IMR-90 (cell line): Measurements from ENCODE around the gene TRAPPC3L. TPM values are rescaled to one million over a fixed set of nuclear protein-coding genes. Genes with fewer than 3 reads are reported as not detected.

ENCODE experiments used
- ATAC-seq: fragments of 200-7000 bp; cut with Tn5 transposase; 2 replicates; pipeline ENCODE4 v1.9.1; 2020; ENCODE audit warnings: low read depth, mild to moderate bottlenecking, moderate library complexity
- BruUV-seq: library from RNA; stranded (reverse); fragments of 400-500 nt; replicated peaks from 2 replicates; lab custom pipeline; 2021; lab: Mats Ljungman, UMichigan
- CTCF ChIA-PET: fragments of 300-600 bp; formaldehyde crosslinking; extraction: SDS; loops from one replicate; lab custom pipeline; 2021; ENCODE audit warnings: antibody characterized with exemption; lab: Yijun Ruan, JAX
- POLR2A ChIA-PET: fragments of 300-600 bp; sonication (Branson Sonifier 250); formaldehyde crosslinking; loops from one replicate; lab custom pipeline; 2022; ENCODE audit warnings: antibody characterized with exemption; ENCODE audit not compliant: unreplicated experiment; lab: Charles Lee
- DNase-seq: peaks from one replicate; pipeline ENCODE4 v3.0.0; 2013
- H2AFZ ChIP-seq: replicated peaks from 2 replicates; pipeline ENCODE3; 2013; ENCODE audit warnings: low read length, mild to moderate bottlenecking; ENCODE audit not compliant: poor library complexity
- H2AK5ac ChIP-seq: 2 replicates; pipeline ENCODE4 v1.6.1; 2013; ENCODE audit warnings: low read depth, low read length, inconsistent platforms
- H2AK9ac ChIP-seq: replicated peaks from 2 replicates; pipeline ENCODE3; 2013; ENCODE audit warnings: mild to moderate bottlenecking, low read depth, low read length, moderate library complexity; ENCODE audit not compliant: poor library complexity
- H2BK120ac ChIP-seq: 2 replicates; pipeline ENCODE4 v1.6.1; 2013; ENCODE audit warnings: low read depth, low read length, inconsistent platforms
- H2BK15ac ChIP-seq: 3 replicates; pipeline ENCODE4 v1.6.1; 2013; ENCODE audit warnings: low read depth, low read length, inconsistent platforms
- H2BK20ac ChIP-seq: 2 replicates; pipeline ENCODE4 v1.6.1; 2013; ENCODE audit warnings: low read depth, mild to moderate bottlenecking, inconsistent platforms, low read length, moderate library complexity
- H2BK5ac ChIP-seq: 2 replicates; pipeline ENCODE4 v1.6.1; 2013; ENCODE audit warnings: mild to moderate bottlenecking, low read depth, low read length, inconsistent platforms; ENCODE audit not compliant: poor library complexity, severe bottlenecking
- H3K14ac ChIP-seq: replicated peaks from 2 replicates; pipeline ENCODE4 v1.6.1; 2013; ENCODE audit warnings: low read depth, low read length, inconsistent platforms
- H3K18ac ChIP-seq: 2 replicates; pipeline ENCODE4 v1.6.1; 2013; ENCODE audit warnings: low read depth, low read length, control low read depth
- H3K23ac ChIP-seq: 2 replicates; pipeline ENCODE4 v1.6.1; 2013; ENCODE audit warnings: low read depth, low read length, inconsistent platforms
- H3K27ac ChIP-seq: 2 replicates; pipeline ENCODE4 v1.5.1; 2013; ENCODE audit warnings: mild to moderate bottlenecking, control low read depth, low read length; ENCODE audit not compliant: insufficient read depth
- H3K27me3 ChIP-seq: 2 replicates; pipeline ENCODE4 v1.6.1; 2013; ENCODE audit warnings: low read length; ENCODE audit not compliant: control insufficient read depth, insufficient read depth
- H3K36me3 ChIP-seq: 2 replicates; pipeline ENCODE4 v1.6.1; 2013; ENCODE audit warnings: low read length, mixed read lengths; ENCODE audit not compliant: control insufficient read depth, insufficient read depth
- H3K4ac ChIP-seq: 2 replicates; pipeline ENCODE4 v1.6.1; 2013; ENCODE audit warnings: low read depth, low read length, inconsistent platforms
- H3K4me1 ChIP-seq: 2 replicates; pipeline ENCODE4 v1.6.1; 2013; ENCODE audit warnings: low read length, mixed read lengths; ENCODE audit not compliant: control insufficient read depth, insufficient read depth
- H3K4me2 ChIP-seq: 2 replicates; pipeline ENCODE4 v1.6.1; 2013; ENCODE audit warnings: low read depth, mild to moderate bottlenecking, control low read depth, low read length, moderate library complexity
- H3K4me3 ChIP-seq: 2 replicates; pipeline ENCODE4 v1.5.1; 2013; ENCODE audit warnings: low read depth, mild to moderate bottlenecking, control low read depth, low read length, moderate library complexity; ENCODE audit not compliant: insufficient read depth
- H3K56ac ChIP-seq: 2 replicates; pipeline ENCODE4 v1.6.1; 2013; ENCODE audit warnings: low read length, inconsistent platforms; ENCODE audit not compliant: insufficient read depth; ENCODE audit errors: extremely low read depth
- H3K79me1 ChIP-seq, 2 experiments: 2 replicates each; pipeline ENCODE4 v1.6.1; 2013; ENCODE audit warnings: low read length in 2 of 2, inconsistent platforms in 1 of 2, low read depth in 1 of 2
- H3K9ac ChIP-seq: 2 replicates; pipeline ENCODE4 v1.6.1; 2013; ENCODE audit warnings: low read depth, low read length, control low read depth
- H3K9me1 ChIP-seq: 2 replicates; pipeline ENCODE4 v1.6.1; 2013; ENCODE audit warnings: low read length, inconsistent platforms; ENCODE audit not compliant: insufficient read depth
- H3K9me3 ChIP-seq: 2 replicates; pipeline ENCODE4 v1.6.1; 2013; ENCODE audit warnings: low read length; ENCODE audit not compliant: control insufficient read depth, insufficient read depth
- H4K20me1 ChIP-seq: 2 replicates; pipeline ENCODE4 v1.6.1; 2013; ENCODE audit warnings: low read length, inconsistent platforms; ENCODE audit not compliant: insufficient read depth
- H4K5ac ChIP-seq: 2 replicates; pipeline ENCODE4 v1.6.1; 2013; ENCODE audit warnings: mild to moderate bottlenecking, low read depth, low read length, control low read depth
- H4K8ac ChIP-seq, 2 experiments: 2 replicates each; pipeline ENCODE4 v1.6.1; 2013; ENCODE audit warnings: low read depth in 2 of 2, low read length in 2 of 2, control low read depth in 1 of 2, inconsistent platforms in 1 of 2
- H4K91ac ChIP-seq: 2 replicates; pipeline ENCODE4 v1.6.1; 2013; ENCODE audit warnings: low read depth, low read length, inconsistent platforms; ENCODE audit not compliant: insufficient read depth
- BHLHE40 ChIP-seq: fragments of 150-350 bp; IDR thresholded peaks from 2 replicates; pipeline ENCODE4 v1.6.1; 2016; ENCODE audit warnings: mild to moderate bottlenecking, low read depth, low read length
- CEBPB ChIP-seq: IDR thresholded peaks from 2 replicates; pipeline ENCODE4 v1.6.1; 2012; ENCODE audit warnings: low read depth, low read length, improper control_type of control experiment
- CHD1 ChIP-seq: IDR thresholded peaks from 2 replicates; pipeline ENCODE4 v1.6.1; 2012; ENCODE audit warnings: low read depth, low read length, improper control_type of control experiment
- FOS ChIP-seq: fragments of 150-350 bp; IDR thresholded peaks from 2 replicates; pipeline ENCODE4 v1.6.1; 2016; ENCODE audit warnings: low read depth, low read length
- MAFK ChIP-seq: IDR thresholded peaks from 2 replicates; pipeline ENCODE4 v1.6.1; 2012; ENCODE audit warnings: low read depth, low read length, improper control_type of control experiment
- MAZ ChIP-seq: IDR thresholded peaks from 2 replicates; pipeline ENCODE4 v1.6.1; 2012; ENCODE audit warnings: low read depth, mild to moderate bottlenecking, low read length, improper control_type of control experiment, moderate library complexity, borderline replicate concordance
- MXI1 ChIP-seq: IDR thresholded peaks from 2 replicates; pipeline ENCODE4 v1.6.1; 2012; ENCODE audit warnings: low read depth, mild to moderate bottlenecking, low read length, moderate library complexity, borderline replicate concordance
- NFE2L2 ChIP-seq: fragments of 150-350 bp; IDR thresholded peaks from 2 replicates; pipeline ENCODE4 v1.6.1; 2016; ENCODE audit warnings: low read depth, mild to moderate bottlenecking, low read length
- POLR2A ChIP-seq: IDR thresholded peaks from 2 replicates; pipeline ENCODE4 v1.6.1; 2012; ENCODE audit warnings: mild to moderate bottlenecking, low read depth, low read length
- RAD21 ChIP-seq: IDR thresholded peaks from 2 replicates; pipeline ENCODE4 v1.6.1; 2012; ENCODE audit warnings: low read length, improper control_type of control experiment
- RFX5 ChIP-seq: IDR thresholded peaks from 2 replicates; pipeline ENCODE4 v1.8.0; 2012; ENCODE audit warnings: low read depth, mild to moderate bottlenecking, low read length, moderate library complexity
- SMC3 ChIP-seq: fragments of 150-350 bp; IDR thresholded peaks from 2 replicates; pipeline ENCODE4 v1.6.1; 2016; ENCODE audit warnings: low read depth, mild to moderate bottlenecking, antibody characterized with exemption, low read length, moderate library complexity
- WGBS, 2 experiments: methylation state at CpG; one replicate each; pipeline versions ENCODE4 v1.1.5 to v1.1.7; 2013; ENCODE audit warnings: missing lambda C conversion rate in 2 of 2; ENCODE audit not compliant: insufficient read length in 1 of 2; ENCODE audit errors: extremely low coverage in 2 of 2; 5-methylcytosine and 5-hydroxymethylcytosine counted together
- dilution Hi-C: fragments of 300-500 bp; cut with HindIII; formaldehyde crosslinking; loops from one replicate; pipeline ENCODE4 v1.14.3; 2018; ENCODE audit warnings: low sequenced_read_pairs; ENCODE audit not compliant: unreplicated experiment
- in situ Hi-C: fragments of 300-500 bp; cut with MboI; formaldehyde crosslinking; loops from 3 replicates; pipeline ENCODE4 v1.14.3; 2019; ENCODE audit warnings: low sequenced_read_pairs, inconsistent platforms, mixed read lengths
- intact Hi-C: fragments of 100-400 bp; cut with micrococcal nuclease; formaldehyde crosslinking; loops from 2 replicates; pipeline ENCODE4 v1.10.0; 2022
- polyA plus RNA-seq, 3 experiments: library from polyadenylated mRNA; depleted of rRNA; stranded (reverse); fragments of >200 nt; gene quantifications; 2 replicates each; pipeline ENCODE4 v1.2.3, GENCODE V29; 2012; ENCODE audit warnings: low replicate concordance in 1 of 3
- total RNA-seq: library from RNA; depleted of rRNA; stranded (reverse); fragments of >200 nt; gene quantifications from 2 replicates; pipeline ENCODE4 v1.2.3, GENCODE V29; 2012
- TF ChIP-seq, protein P1 (sequence below): fragments of 150-350 bp; IDR thresholded peaks from 2 replicates; pipeline ENCODE4 v1.6.1; 2016; ENCODE audit warnings: low read depth, mild to moderate bottlenecking, low read length, moderate library complexity, borderline replicate concordance
- TF ChIP-seq, protein P2 (sequence below): conservative IDR thresholded peaks from 2 replicates; pipeline ENCODE4 v1.5.1; 2012; ENCODE audit warnings: mild to moderate bottlenecking, low read depth, low read length, improper control_type of control experiment

Gene TRAPPC3L
- total and polyA plus RNA-seq, 2 of the 4 experiments (the other 2 are of a cell fraction), result 0.03 TPM; not detected in 1

DNA sequence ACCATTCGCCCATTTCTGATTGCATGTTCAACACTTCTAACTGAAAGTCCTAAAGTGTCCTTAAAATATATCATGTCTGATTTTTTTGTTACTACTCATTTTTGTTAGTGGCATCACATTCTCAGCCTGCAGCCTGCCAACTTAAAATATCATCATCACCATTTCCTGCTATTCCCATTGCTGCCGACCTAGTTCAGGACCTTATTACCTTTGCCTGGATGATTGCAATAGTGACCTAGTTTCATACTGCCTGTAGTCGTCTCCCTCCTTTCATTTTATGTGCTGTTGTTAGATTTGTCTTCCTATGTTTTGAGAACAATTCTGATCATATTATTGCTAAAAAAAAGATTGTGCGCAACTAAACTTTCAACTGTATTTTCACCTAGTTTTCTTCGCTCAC, 32.0 kb upstream of the TRAPPC3L start:
- DNase-seq (no peak), ATAC-seq (no peak)
- peaks cover 3% of the 10 kb centered on the region; the same call in 1 of the 2 replicates for H4K20me1 ChIP-seq
- no peak overlapping the region for H3K4me2 ChIP-seq
- H3K56ac ChIP-seq, result no peak overlapping the region
- no peaks in the 10 kb centered on the region for H3K4me1 ChIP-seq
- H2BK20ac ChIP-seq, result no peak overlapping the region
- BruUV-seq, result no TSS peak
- H3K4ac ChIP-seq, result no peak overlapping the region
- H4K91ac ChIP-seq, result no peak overlapping the region
- no peaks in the 10 kb centered on the region for H3K9me3 ChIP-seq
- WGBS, 2 experiments, result no CpG with 5 or more reads among the region's 5 CpGs
- no peak overlapping the region for H2AFZ ChIP-seq
- no peak overlapping the region for H3K4me3 ChIP-seq
- in situ Hi-C loops (no loop called here), dilution Hi-C loops (no loop called here), intact Hi-C loops (no loop called here)
- no peak overlapping the region for H2AK5ac ChIP-seq
- no peak overlapping the region for H3K14ac ChIP-seq
- no peak overlapping the region for H2AK9ac ChIP-seq
- peaks cover 9 to 42% of the 10 kb centered on the region in 2 experiments for H3K79me1 ChIP-seq
- H3K18ac ChIP-seq, result no peak overlapping the region
- H3K9me1 ChIP-seq, result no peaks in the 10 kb centered on the region
- no peak overlapping the region for H3K27ac ChIP-seq
- H4K5ac ChIP-seq, result no peak overlapping the region
- POLR2A ChIA-PET, result no interaction called here
- TF ChIP-seq, protein P1, sequence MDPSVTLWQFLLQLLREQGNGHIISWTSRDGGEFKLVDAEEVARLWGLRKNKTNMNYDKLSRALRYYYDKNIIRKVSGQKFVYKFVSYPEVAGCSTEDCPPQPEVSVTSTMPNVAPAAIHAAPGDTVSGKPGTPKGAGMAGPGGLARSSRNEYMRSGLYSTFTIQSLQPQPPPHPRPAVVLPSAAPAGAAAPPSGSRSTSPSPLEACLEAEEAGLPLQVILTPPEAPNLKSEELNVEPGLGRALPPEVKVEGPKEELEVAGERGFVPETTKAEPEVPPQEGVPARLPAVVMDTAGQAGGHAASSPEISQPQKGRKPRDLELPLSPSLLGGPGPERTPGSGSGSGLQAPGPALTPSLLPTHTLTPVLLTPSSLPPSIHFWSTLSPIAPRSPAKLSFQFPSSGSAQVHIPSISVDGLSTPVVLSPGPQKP, result no peak
- TF ChIP-seq BHLHE40, result no peak
- no peak for TF ChIP-seq NFE2L2
- TF ChIP-seq MAZ, result no peak
- TF ChIP-seq, protein P2, sequence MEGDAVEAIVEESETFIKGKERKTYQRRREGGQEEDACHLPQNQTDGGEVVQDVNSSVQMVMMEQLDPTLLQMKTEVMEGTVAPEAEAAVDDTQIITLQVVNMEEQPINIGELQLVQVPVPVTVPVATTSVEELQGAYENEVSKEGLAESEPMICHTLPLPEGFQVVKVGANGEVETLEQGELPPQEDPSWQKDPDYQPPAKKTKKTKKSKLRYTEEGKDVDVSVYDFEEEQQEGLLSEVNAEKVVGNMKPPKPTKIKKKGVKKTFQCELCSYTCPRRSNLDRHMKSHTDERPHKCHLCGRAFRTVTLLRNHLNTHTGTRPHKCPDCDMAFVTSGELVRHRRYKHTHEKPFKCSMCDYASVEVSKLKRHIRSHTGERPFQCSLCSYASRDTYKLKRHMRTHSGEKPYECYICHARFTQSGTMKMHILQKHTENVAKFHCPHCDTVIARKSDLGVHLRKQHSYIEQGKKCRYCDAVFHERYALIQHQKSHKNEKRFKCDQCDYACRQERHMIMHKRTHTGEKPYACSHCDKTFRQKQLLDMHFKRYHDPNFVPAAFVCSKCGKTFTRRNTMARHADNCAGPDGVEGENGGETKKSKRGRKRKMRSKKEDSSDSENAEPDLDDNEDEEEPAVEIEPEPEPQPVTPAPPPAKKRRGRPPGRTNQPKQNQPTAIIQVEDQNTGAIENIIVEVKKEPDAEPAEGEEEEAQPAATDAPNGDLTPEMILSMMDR, result no peak
- TF ChIP-seq RAD21, result no peak
- TF ChIP-seq CEBPB, result no peak
- TF ChIP-seq POLR2A, result no peak
- TF ChIP-seq MXI1, result no peak
- no peak for TF ChIP-seq SMC3
- TF ChIP-seq MAFK, result no peak
- TF ChIP-seq CHD1, result no peak
- TF ChIP-seq FOS, result no peak
- no peak for TF ChIP-seq RFX5
- H2BK15ac ChIP-seq, result no peak overlapping the region
- CTCF ChIA-PET, result no interaction called here
- H3K9ac ChIP-seq, result no peak overlapping the region
- no peak overlapping the region; the same call in 1 of the 2 replicates for H3K23ac ChIP-seq
- no peaks in the 10 kb centered on the region for H3K27me3 ChIP-seq
- no peak overlapping the region for H4K8ac ChIP-seq
- no peaks in the 10 kb centered on the region for H3K36me3 ChIP-seq
- no peak overlapping the region for H2BK120ac ChIP-seq
- H2BK5ac ChIP-seq, result no peak overlapping the region
